Activated naive CD8-positive, alpha-beta T cell treated with anti-CD3 and anti-CD28 coated beads, Interleukin-2, amount 10 ng/mL, durations not matched to agents 7 days and 5 days (primary cell): ENCODE results near the gene CARD10. TPM values are rescaled to one million over a fixed set of nuclear protein-coding genes. Genes with fewer than 3 reads are reported as not detected.

Experiments used
- ATAC-seq: fragments of 150-1000 bp; cut with Tn5 transposase; one replicate; pipeline ENCODE4 v1.10.0; 2021; ENCODE audit warnings: low read depth, moderate library complexity
- POLR2A ChIA-PET: fragments of 350-600 bp; sonication (Branson Sonifier 250); formaldehyde crosslinking; loops from one replicate; lab custom pipeline; 2021; ENCODE audit warnings: antibody characterized with exemption; lab: Charles Lee
- DNase-seq: peaks from one replicate; pipeline ENCODE4 v3.0.0; 2021
- H3K27ac Mint-ChIP-seq: one replicate; pipeline ENCODE4 v1.8.0; 2022; ENCODE audit warnings: mild to moderate bottlenecking, mixed read lengths
- H3K27me3 Mint-ChIP-seq: one replicate; pipeline ENCODE4 v1.8.0; 2022; ENCODE audit warnings: mild to moderate bottlenecking, moderate library complexity, mixed read lengths
- H3K36me3 Mint-ChIP-seq: one replicate; pipeline ENCODE4 v1.8.0; 2021; ENCODE audit warnings: mild to moderate bottlenecking, mixed read lengths
- H3K4me1 Mint-ChIP-seq: one replicate; pipeline ENCODE4 v1.8.0; 2021; ENCODE audit warnings: mixed read lengths
- H3K4me3 Mint-ChIP-seq: one replicate; pipeline ENCODE4 v1.8.0; 2022; ENCODE audit warnings: mild to moderate bottlenecking, moderate library complexity, mixed read lengths
- H3K9me3 Mint-ChIP-seq: one replicate; pipeline ENCODE4 v1.8.0; 2021; ENCODE audit warnings: mixed read lengths
- total RNA-seq, 2 experiments: library from RNA; stranded (reverse); gene quantifications; one replicate each; pipeline ENCODE4 v1.2.3, GENCODE V29; 2021

Gene CARD10
- total RNA-seq, 2 experiments from 2014 or later: 0.30 to 0.31 TPM

GRCh38 chr22:37449331-37450001 lies 69.7 kb downstream of the CARD10 start:
- H3K27me3 Mint-ChIP-seq: peaks cover 4% of the 10 kb centered on the region
- no peaks in the 10 kb centered on the region for H3K36me3 Mint-ChIP-seq
- POLR2A ChIA-PET: no interaction called here
- ATAC-seq (no peak), DNase-seq (no peak)
- H3K27ac Mint-ChIP-seq: no peak overlapping the region
- no peaks in the 10 kb centered on the region for H3K9me3 Mint-ChIP-seq
- no peak overlapping the region for H3K4me3 Mint-ChIP-seq
- no peaks in the 10 kb centered on the region for H3K4me1 Mint-ChIP-seq

- Mint-ChIP-seq H3K9me3 (no peaks in the 10 kb centered on the region), H3K4me1 (no peaks in the 10 kb centered on the region), H3K27ac (no peak overlapping the region), H3K27me3 (peaks cover 4% of the 10 kb centered on the region), H3K36me3 (no peaks in the 10 kb centered on the region), H3K4me3 (no peak overlapping the region)
- POLR2A ChIA-PET: no interaction called here
- no peak for DNase-seq
- no peak for ATAC-seq
Observed at GRCh38 chr22:37448516-37449127, 70.6 kb downstream of the CARD10 start.

GRCh38 chr22:37445501-37445900 lies 73.7 kb downstream of the CARD10 start:
- no peak overlapping the region for H3K27ac Mint-ChIP-seq
- ATAC-seq (no peak), DNase-seq (no peak)
- peaks cover 2% of the 10 kb centered on the region for H3K9me3 Mint-ChIP-seq
- no peak overlapping the region for H3K4me3 Mint-ChIP-seq
- H3K4me1 Mint-ChIP-seq: peaks cover 8% of the 10 kb centered on the region
- peaks cover 7% of the 10 kb centered on the region for H3K27me3 Mint-ChIP-seq
- POLR2A ChIA-PET: interaction anchor here (1.6 kb wide), 1 partner anchor 25 kb away, joined by 4 read pairs; no protein-coding TSS in a partner anchor
- H3K36me3 Mint-ChIP-seq: peaks cover 2% of the 10 kb centered on the region

GRCh38 chr22:37443977-37444376 lies 75.2 kb downstream of the CARD10 start:
- H3K27ac Mint-ChIP-seq: no peak overlapping the region
- DNase-seq (no peak), ATAC-seq (no peak)
- H3K4me1 Mint-ChIP-seq: peaks cover 8% of the 10 kb centered on the region
- peaks cover 7% of the 10 kb centered on the region for H3K27me3 Mint-ChIP-seq
- peaks cover 2% of the 10 kb centered on the region for H3K36me3 Mint-ChIP-seq
- H3K9me3 Mint-ChIP-seq: peaks cover 2% of the 10 kb centered on the region
- no peak overlapping the region for H3K4me3 Mint-ChIP-seq
- POLR2A ChIA-PET: no interaction called here

GRCh38 chr22:37443086-37443485 lies 76.1 kb downstream of the CARD10 start:
- POLR2A ChIA-PET: no interaction called here
- H3K4me1 Mint-ChIP-seq: peaks cover 8% of the 10 kb centered on the region
- H3K27me3 Mint-ChIP-seq: peaks cover 5% of the 10 kb centered on the region
- H3K9me3 Mint-ChIP-seq: peaks cover 2% of the 10 kb centered on the region
- ATAC-seq (no peak), DNase-seq (no peak)
- no peak overlapping the region for H3K27ac Mint-ChIP-seq
- H3K4me3 Mint-ChIP-seq: no peak overlapping the region
- H3K36me3 Mint-ChIP-seq: peaks cover 2% of the 10 kb centered on the region

GRCh38 chr22:37442537-37442936 lies 76.7 kb downstream of the CARD10 start:
- H3K4me3 Mint-ChIP-seq: no peak overlapping the region
- peaks cover 3% of the 10 kb centered on the region for H3K27me3 Mint-ChIP-seq
- no peak overlapping the region for H3K27ac Mint-ChIP-seq
- H3K36me3 Mint-ChIP-seq: peaks cover 2% of the 10 kb centered on the region
- ATAC-seq: peak; percentile 36
- peaks cover 2% of the 10 kb centered on the region for H3K9me3 Mint-ChIP-seq
- peaks cover 8% of the 10 kb centered on the region for H3K4me1 Mint-ChIP-seq
- POLR2A ChIA-PET: no interaction called here
- DNase-seq: no peak

- Mint-ChIP-seq H3K4me1 (peaks cover 8% of the 10 kb centered on the region), H3K36me3 (peaks cover 2% of the 10 kb centered on the region)
- POLR2A ChIA-PET: no interaction called here
Observed at GRCh38 chr22:37442135-37442534, 77.1 kb downstream of the CARD10 start.

GRCh38 chr22:37440875-37441274 lies 78.3 kb downstream of the CARD10 start:
- peaks cover 8% of the 10 kb centered on the region for H3K4me1 Mint-ChIP-seq
- no peak overlapping the region for H3K27ac Mint-ChIP-seq
- no peak overlapping the region for H3K4me3 Mint-ChIP-seq
- ATAC-seq (no peak), DNase-seq (no peak)
- peaks cover 2% of the 10 kb centered on the region for H3K9me3 Mint-ChIP-seq
- POLR2A ChIA-PET: no interaction called here
- H3K36me3 Mint-ChIP-seq: peaks cover 2% of the 10 kb centered on the region
- peaks cover 3% of the 10 kb centered on the region for H3K27me3 Mint-ChIP-seq

More at GRCh38 chr22:37442135-37442534, 77.1 kb downstream of the CARD10 start:
- H3K4me3 Mint-ChIP-seq: no peak overlapping the region
- H3K9me3 Mint-ChIP-seq: peaks cover 2% of the 10 kb centered on the region
- H3K27me3 Mint-ChIP-seq: peaks cover 3% of the 10 kb centered on the region
- no peak for ATAC-seq
- DNase-seq: no peak
- H3K27ac Mint-ChIP-seq: no peak overlapping the region

Other genes starting within 250 kb of the CARD10 start
- gene CYTH4, start 236.9 kb downstream of the CARD10 start, total RNA-seq: 100 to 1,000 TPM; 149 to 157 TPM
- under 1 TPM; 0.26 to 0.47 TPM for gene ELFN2, start 91.9 kb downstream of the CARD10 start, total RNA-seq
- 100 to 1,000 TPM; 207 to 211 TPM for gene MFNG, start 33.0 kb downstream of the CARD10 start, total RNA-seq
- gene CDC42EP1, start 41.1 kb upstream of the CARD10 start, total RNA-seq: under 1 TPM in 1 of 2 experiments, not detected in 1; 0.31 TPM
- gene LGALS2, start 60.7 kb upstream of the CARD10 start, total RNA-seq: not detected
- 10 to 100 TPM; 75.3 to 79.5 TPM for gene GGA1, start 89.4 kb upstream of the CARD10 start, total RNA-seq
- 100 to 1,000 TPM; 157 to 169 TPM for gene SH3BP1, start 120.3 kb upstream of the CARD10 start, total RNA-seq
- 10 to 100 TPM; 16.4 to 16.6 TPM for gene PDXP, start 139.3 kb upstream of the CARD10 start, total RNA-seq
- 1,000 to 10,000 TPM; 1,082 to 1,187 TPM for gene LGALS1, start 156.2 kb upstream of the CARD10 start, total RNA-seq
- gene NOL12, start 166.9 kb upstream of the CARD10 start, total RNA-seq: 10 to 100 TPM; 42.8 to 50.4 TPM
- gene TRIOBP, start 177.6 kb upstream of the CARD10 start, total RNA-seq: 10 to 100 TPM; 41.4 to 44.4 TPM